Measurements from ENCODE around the gene KCNK13.

- TF ChIP-seq POLR2A (IDR thresholded peaks at IDR 0.05) (no peak), EP300 (IDR thresholded peaks at IDR 0.05) (no peak), POLR2AphosphoS5 (IDR thresholded peaks at IDR 0.05) (no peak), CTCF (IDR thresholded peaks at IDR 0.05) (no peak)
These were observed 50.2 kb downstream of the KCNK13 start for GRCh38 chr14:90111895-90112534.

Measured in gastroesophageal sphincter (tissue), 3 donors.